COR-L47 (cell line): Measurements from ENCODE around the gene SPNS3.

Source experiments
- DNase-seq: peaks from one replicate; lab custom pipeline; 2025; lab: John Stamatoyannopoulos, UW

Gene SPNS3

GRCh38 chr17:4488989-4489595 is 55.4 kb downstream of the SPNS3 start:
- no peak for DNase-seq

GRCh38 chr17:4490109-4490591 is 56.4 kb downstream of the SPNS3 start:
- no peak for DNase-seq

GRCh38 chr17:4490637-4491061 is 56.9 kb downstream of the SPNS3 start:
- no peak for DNase-seq

GRCh38 chr17:4492721-4493561 is 59.2 kb downstream of the SPNS3 start:
- no peak for DNase-seq

- DNase-seq = no peak
Measured at GRCh38 chr17:4497101-4497824, 63.5 kb downstream of the SPNS3 start.

- peak; percentile 47 for DNase-seq
Measured at GRCh38 chr17:4498461-4499397, 65.0 kb downstream of the SPNS3 start, which contains the start of gene SPNS2. Gene SPNS2, plus strand, starts transcription at chr17:4498881. Its CDS starts 167 bp downstream, at chr17:4499048.

GRCh38 chr17:4499431-4500190 is 65.9 kb downstream of the SPNS3 start:
- DNase-seq = no peak

GRCh38 chr17:4500191-4500571 is 66.4 kb downstream of the SPNS3 start:
- no peak for DNase-seq

- DNase-seq = no peak
Measured at GRCh38 chr17:4501295-4501949, 67.7 kb downstream of the SPNS3 start.

GRCh38 chr17:4502466-4503154 is 68.9 kb downstream of the SPNS3 start:
- DNase-seq = no peak

GRCh38 chr17:4503283-4504025 is 69.7 kb downstream of the SPNS3 start:
- no peak for DNase-seq

- no peak for DNase-seq
Measured at GRCh38 chr17:4504188-4504587, 70.4 kb downstream of the SPNS3 start.

- DNase-seq = no peak
Measured at GRCh38 chr17:4505187-4505586, 71.4 kb downstream of the SPNS3 start.

GRCh38 chr17:4506175-4506813 is 72.6 kb downstream of the SPNS3 start:
- no peak for DNase-seq

- DNase-seq = no peak
Measured at GRCh38 chr17:4506892-4507291, 73.2 kb downstream of the SPNS3 start.

GRCh38 chr17:4507361-4508111 is 73.8 kb downstream of the SPNS3 start:
- no peak for DNase-seq

- no peak for DNase-seq
Measured at GRCh38 chr17:4508207-4508606, 74.5 kb downstream of the SPNS3 start.

- no peak for DNase-seq
Measured at GRCh38 chr17:4509401-4509800, 75.7 kb downstream of the SPNS3 start.
